HUES48 (cell line): Measurements from ENCODE around the gene ZNF654.

ENCODE experiments used
- H3K27ac ChIP-seq: one replicate; pipeline ENCODE4 v1.7.0; 2013; ENCODE audit warnings: low read depth, low read length, inconsistent platforms
- H3K27me3 ChIP-seq: 2 replicates; pipeline ENCODE4 v1.6.1; 2013; ENCODE audit warnings: mild to moderate bottlenecking, low read length; ENCODE audit not compliant: control insufficient read depth, insufficient read depth
- H3K36me3 ChIP-seq: 2 replicates; pipeline ENCODE4 v1.6.1; 2013; ENCODE audit warnings: low read length; ENCODE audit not compliant: control insufficient read depth, insufficient read depth
- H3K4me1 ChIP-seq: 2 replicates; pipeline ENCODE4 v1.6.1; 2013; ENCODE audit warnings: mild to moderate bottlenecking, low read length; ENCODE audit not compliant: control insufficient read depth, insufficient read depth
- H3K4me3 ChIP-seq: 2 replicates; pipeline ENCODE4 v1.5.1; 2013; ENCODE audit warnings: mild to moderate bottlenecking, low read depth, low read length
- H3K9ac ChIP-seq: 2 replicates; pipeline ENCODE4 v1.6.1; 2013; ENCODE audit warnings: mild to moderate bottlenecking, low read depth, low read length, moderate library complexity
- H3K9me3 ChIP-seq: 2 replicates; pipeline ENCODE4 v1.6.1; 2013; ENCODE audit warnings: low read length; ENCODE audit not compliant: control insufficient read depth, insufficient read depth

The ZNF654 gene

DNA sequence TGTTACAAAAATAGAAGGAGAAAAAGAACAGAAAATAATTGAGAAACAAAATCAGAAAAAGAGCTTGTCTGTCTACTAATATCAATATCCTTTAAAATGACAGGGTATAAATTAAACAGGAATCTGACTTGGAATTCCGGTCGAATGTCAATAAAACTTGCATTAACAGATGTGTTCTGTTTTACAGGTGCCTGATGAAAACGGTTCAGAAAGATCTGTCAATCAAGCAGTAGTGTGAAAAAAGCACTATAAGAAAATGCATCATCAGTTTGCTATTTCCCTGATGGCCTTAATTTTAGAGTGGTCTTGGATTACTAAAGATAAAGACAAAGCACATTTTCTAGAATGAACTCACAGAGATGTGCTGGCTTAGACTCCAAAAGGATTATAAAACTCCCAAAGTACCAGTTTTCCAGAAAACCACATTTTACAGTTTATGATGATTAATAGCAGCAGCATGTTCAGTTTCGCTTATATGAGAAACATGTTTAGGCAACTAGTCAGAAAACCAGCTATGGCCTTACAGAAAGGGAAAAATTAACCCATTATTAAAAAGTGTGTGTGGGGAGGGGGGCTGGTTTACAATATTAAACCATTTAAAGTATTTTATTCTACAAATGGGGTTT lies 82.5 kb downstream of the ZNF654 start:
- no peaks in the 10 kb centered on the region for H3K27me3 ChIP-seq
- peaks cover 43% of the 10 kb centered on the region for H3K36me3 ChIP-seq
- H3K27ac ChIP-seq: peak overlapping the region; percentile 69
- peaks cover 20% of the 10 kb centered on the region for H3K4me1 ChIP-seq
- H3K9ac ChIP-seq: no peak overlapping the region
- H3K4me3 ChIP-seq: no peak overlapping the region
- no peaks in the 10 kb centered on the region for H3K9me3 ChIP-seq

DNA sequence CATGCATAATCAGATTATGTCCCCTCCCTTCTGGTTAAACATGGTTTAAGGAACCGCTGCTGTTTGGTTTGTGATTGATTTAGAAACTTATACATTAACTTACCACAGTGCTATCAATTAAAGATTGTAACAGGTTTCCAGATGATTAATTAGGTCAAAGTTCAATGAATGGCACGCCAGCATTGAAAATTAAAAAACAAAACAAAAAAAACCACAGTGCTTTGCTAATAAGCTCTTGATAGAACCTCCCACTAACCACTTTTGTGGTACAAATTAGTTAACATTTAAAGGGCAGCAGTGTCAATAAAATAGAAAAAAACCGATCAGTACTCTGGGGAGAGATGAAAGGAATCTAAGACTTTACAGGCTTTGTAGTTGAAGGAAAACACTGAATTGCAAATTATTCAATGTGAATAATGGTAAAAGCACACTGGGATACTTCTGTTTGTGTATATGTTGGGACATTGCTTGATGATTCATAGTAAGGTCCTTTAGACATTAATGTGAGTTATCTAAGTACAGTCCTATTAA lies 83.1 kb downstream of the ZNF654 start:
- Histone ChIP-seq H3K9me3 (no peaks in the 10 kb centered on the region), H3K27ac (peak overlapping the region; percentile 69), H3K4me1 (peaks cover 20% of the 10 kb centered on the region), H3K36me3 (peaks cover 40% of the 10 kb centered on the region), H3K27me3 (no peaks in the 10 kb centered on the region), H3K4me3 (no peak overlapping the region), H3K9ac (no peak overlapping the region)

GRCh38 chr3:88147261-88147660 lies 88.2 kb downstream of the ZNF654 start:
- no peaks in the 10 kb centered on the region for H3K36me3 ChIP-seq
- no peaks in the 10 kb centered on the region for H3K27me3 ChIP-seq
- no peak overlapping the region for H3K27ac ChIP-seq
- peaks cover 22% of the 10 kb centered on the region for H3K4me1 ChIP-seq
- H3K9ac ChIP-seq: no peak overlapping the region
- H3K9me3 ChIP-seq: no peaks in the 10 kb centered on the region
- H3K4me3 ChIP-seq: no peak overlapping the region

GRCh38 chr3:88148651-88149050 lies 89.6 kb downstream of the ZNF654 start:
- Histone ChIP-seq H3K36me3 (peaks cover 10% of the 10 kb centered on the region), H3K4me3 (peak overlapping the region; percentile 82), H3K4me1 (peaks cover 12% of the 10 kb centered on the region), H3K9ac (peak overlapping the region; percentile 94), H3K9me3 (no peaks in the 10 kb centered on the region), H3K27ac (no peak overlapping the region), H3K27me3 (no peaks in the 10 kb centered on the region)

DNA sequence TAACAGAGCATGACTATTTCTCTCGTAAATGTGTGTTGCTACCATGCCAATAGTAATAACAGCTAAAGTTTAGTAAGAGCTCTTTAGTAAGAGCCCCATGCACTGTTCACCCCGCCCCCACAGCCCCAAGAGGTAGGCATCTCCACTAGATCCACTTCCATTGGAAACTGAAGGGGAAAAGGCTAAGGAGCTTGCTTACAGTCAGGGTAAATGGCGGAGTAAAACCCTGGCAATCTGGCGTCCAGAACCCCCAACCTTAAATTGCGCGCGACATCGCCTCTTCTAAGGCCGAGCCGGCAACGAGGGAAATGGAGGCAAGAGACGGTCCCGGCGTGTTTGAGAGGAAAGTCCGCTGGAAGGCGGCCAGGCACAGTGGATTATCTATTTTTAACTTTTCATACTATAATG lies 90.0 kb downstream of the ZNF654 start:
- H3K4me3 ChIP-seq: peak overlapping the region; percentile 82
- H3K9ac ChIP-seq: peak overlapping the region; percentile 94
- peaks cover 12% of the 10 kb centered on the region for H3K4me1 ChIP-seq
- H3K27me3 ChIP-seq: no peaks in the 10 kb centered on the region
- peaks cover 15% of the 10 kb centered on the region for H3K36me3 ChIP-seq
- no peaks in the 10 kb centered on the region for H3K9me3 ChIP-seq
- peak overlapping the region; percentile 98 for H3K27ac ChIP-seq

DNA sequence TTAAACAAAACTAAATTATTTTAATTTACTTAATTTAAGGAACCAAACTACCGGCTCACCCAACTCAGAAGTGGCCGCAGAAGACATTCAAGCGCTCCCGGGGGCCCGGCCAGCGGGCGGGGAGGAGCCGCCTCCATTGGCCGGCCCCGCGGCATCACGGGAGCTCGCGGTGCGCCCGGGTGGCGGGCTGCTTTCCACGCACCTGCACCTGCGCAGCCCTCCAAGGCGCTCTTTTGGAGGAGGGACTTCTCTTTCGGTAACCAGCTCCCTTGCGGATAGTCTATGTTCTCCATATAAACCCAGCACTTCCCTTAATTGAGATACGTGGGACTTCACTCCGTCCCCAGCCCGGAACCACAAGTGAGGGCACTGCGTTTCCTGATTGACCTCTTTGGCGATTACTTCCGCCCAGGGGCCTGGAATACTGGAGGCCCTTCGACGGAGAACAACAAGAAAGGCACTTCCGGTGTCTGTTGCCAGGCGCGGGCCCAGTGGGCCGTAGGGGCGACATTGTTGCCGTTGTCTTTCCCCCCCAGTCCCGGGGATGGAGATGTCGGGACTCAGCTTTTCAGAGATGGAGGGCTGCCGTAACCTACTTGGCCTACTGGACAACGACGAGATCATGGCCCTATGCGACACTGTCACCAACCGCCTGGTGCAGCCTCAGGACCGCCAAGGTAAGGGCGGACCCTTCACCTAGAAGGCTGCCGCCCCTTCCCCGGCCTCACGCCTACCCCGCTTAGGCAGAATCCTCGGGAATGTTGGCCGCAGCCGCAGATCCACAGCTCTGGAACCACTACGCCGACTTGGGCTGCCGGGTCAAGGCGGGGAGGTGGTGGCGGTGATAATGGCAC lies 90.7 kb downstream of the ZNF654 start, which contains the start of gene C3orf38:
Gene C3orf38 (plus strand): TSS at position 451 of the 854 bp plus-strand sequence. CDS start 94 bp downstream, at position 545.
- H3K4me3 ChIP-seq: peak within 1 kb of the TSS; percentile 82
- H3K27ac ChIP-seq: peak within 1 kb of the TSS; percentile 98
- H3K36me3 ChIP-seq: peaks cover 21% of the 10 kb centered on the region
- H3K9me3 ChIP-seq: no peaks in the 10 kb centered on the region
- peaks cover 12% of the 10 kb centered on the region for H3K4me1 ChIP-seq
- H3K9ac ChIP-seq: peak within 1 kb of the TSS; percentile 94
- H3K27me3 ChIP-seq: no peaks in the 10 kb centered on the region

DNA sequence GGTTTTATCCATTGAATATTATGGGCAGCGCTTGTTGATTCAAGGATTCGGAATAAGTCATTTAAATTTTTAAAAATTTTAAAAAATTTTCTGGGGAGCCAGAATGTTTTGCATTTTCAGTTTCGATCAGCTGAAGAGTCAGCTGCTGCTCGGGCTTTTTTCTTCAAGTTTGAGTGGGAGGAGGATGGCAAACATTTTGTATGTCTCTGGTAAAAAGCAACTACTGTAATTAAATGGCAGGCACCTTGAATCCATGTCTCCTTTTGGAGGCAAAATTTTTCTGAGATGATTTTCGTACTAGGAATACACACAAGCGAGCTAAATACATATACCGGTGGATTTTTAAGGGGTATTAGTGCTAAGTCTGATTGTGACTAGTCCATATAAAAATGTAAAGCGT lies 91.3 kb downstream of the ZNF654 start:
- no peaks in the 10 kb centered on the region for H3K27me3 ChIP-seq
- peak overlapping the region; percentile 94 for H3K9ac ChIP-seq
- peaks cover 26% of the 10 kb centered on the region for H3K36me3 ChIP-seq
- H3K27ac ChIP-seq: peak overlapping the region; percentile 98
- no peaks in the 10 kb centered on the region for H3K9me3 ChIP-seq
- peaks cover 12% of the 10 kb centered on the region for H3K4me1 ChIP-seq
- H3K4me3 ChIP-seq: peak overlapping the region; percentile 82

GRCh38 chr3:88150806-88151205 lies 91.8 kb downstream of the ZNF654 start:
- Histone ChIP-seq H3K4me3 (peak overlapping the region; percentile 82), H3K27me3 (no peaks in the 10 kb centered on the region), H3K9me3 (no peaks in the 10 kb centered on the region), H3K9ac (peak overlapping the region; percentile 94; the same call in 1 of the 2 replicates), H3K4me1 (peaks cover 12% of the 10 kb centered on the region), H3K27ac (peak overlapping the region; percentile 98), H3K36me3 (peaks cover 31% of the 10 kb centered on the region)

DNA sequence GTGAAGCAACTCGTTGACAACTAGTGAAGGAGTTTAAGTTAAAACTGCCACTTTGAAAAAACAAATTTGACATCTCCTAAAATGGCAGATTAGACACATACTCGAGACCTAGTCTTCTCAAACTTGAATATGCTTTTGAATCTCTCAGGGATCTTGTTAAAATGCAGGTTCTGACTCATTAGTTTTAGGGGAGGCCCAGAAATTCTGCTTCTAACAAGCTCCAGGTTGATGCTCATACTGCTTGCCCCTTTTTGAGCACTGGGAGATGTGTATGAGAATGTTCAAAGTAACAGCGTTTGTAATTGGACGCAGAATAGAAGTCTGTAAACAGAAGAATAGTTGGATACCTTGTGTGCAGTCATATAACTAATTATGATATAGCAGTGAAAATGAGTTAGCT lies 92.3 kb downstream of the ZNF654 start:
- Histone ChIP-seq H3K4me1 (peaks cover 12% of the 10 kb centered on the region), H3K9ac (no peak overlapping the region), H3K36me3 (peaks cover 36% of the 10 kb centered on the region), H3K27ac (no peak overlapping the region), H3K9me3 (no peaks in the 10 kb centered on the region), H3K4me3 (peak overlapping the region; percentile 82), H3K27me3 (no peaks in the 10 kb centered on the region)

DNA sequence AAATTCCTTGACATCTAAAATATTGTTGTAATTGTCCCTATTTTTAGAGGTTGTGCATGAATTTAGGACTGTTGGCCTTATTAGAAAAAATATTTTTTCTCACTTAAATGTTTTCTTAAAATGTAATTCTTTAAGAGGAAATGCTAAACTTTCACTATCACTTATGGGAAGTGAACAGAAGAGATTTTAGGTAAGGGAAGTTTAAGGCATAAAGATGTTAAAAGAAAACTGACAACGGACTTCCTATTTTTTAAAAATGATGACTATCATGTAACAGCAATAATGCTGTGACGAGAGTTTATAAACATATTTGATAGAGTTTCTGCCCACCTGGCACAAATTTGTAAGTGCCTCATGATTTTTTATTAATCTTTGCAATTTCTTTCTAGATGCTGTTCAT lies 93.8 kb downstream of the ZNF654 start:
- Histone ChIP-seq H3K27me3 (no peaks in the 10 kb centered on the region), H3K4me1 (peaks cover 12% of the 10 kb centered on the region), H3K9me3 (no peaks in the 10 kb centered on the region), H3K4me3 (no peak overlapping the region), H3K9ac (no peak overlapping the region), H3K27ac (no peak overlapping the region), H3K36me3 (peaks cover 51% of the 10 kb centered on the region)
